HEK293 (cell line): ENCODE measurements around the gene OMD.

Source experiments
- CTCF ChIA-PET: fragments of 350-600 bp; formaldehyde crosslinking; extraction: SDS; loops from one replicate; lab custom pipeline; 2021; ENCODE audit warnings: antibody characterized with exemption; lab: Yijun Ruan, JAX
- POLR2A ChIA-PET: fragments of 300-600 bp; formaldehyde crosslinking; extraction: SDS; loops from one replicate; lab custom pipeline; 2020; ENCODE audit warnings: antibody characterized with exemption, inconsistent platforms; lab: Yijun Ruan, JAX
- H3K27ac ChIP-seq: fragments of 200-500 bp; sonication (Bioruptor generic); 2 replicates; pipeline ENCODE4 v1.5.1; 2014; ENCODE audit warnings: low read depth, low read length, control low read depth, inconsistent platforms; ENCODE audit errors: extremely low read depth
- H3K36me3 ChIP-seq, 2 experiments: fragments of 200-500 bp in 1 of 2; sonication (Bioruptor generic) in 1 of 2; 1 replicate in 1 of 2; 2 replicates in 1 of 2; pipeline ENCODE4 v1.5.1; 2014 to 2017; ENCODE audit warnings: inconsistent platforms in 2 of 2, low read length in 2 of 2; ENCODE audit not compliant: control insufficient read depth in 2 of 2, insufficient read depth in 1 of 2
- H3K4me1 ChIP-seq: fragments of 200-500 bp; sonication (Bioruptor generic); 2 replicates; pipeline ENCODE4 v1.5.1; 2014; ENCODE audit warnings: mild to moderate bottlenecking, low read length, inconsistent platforms; ENCODE audit not compliant: control insufficient read depth, insufficient read depth
- H3K4me3 ChIP-seq: 2 replicates; pipeline ENCODE4 v1.5.1; 2011; ENCODE audit warnings: low read depth, mild to moderate bottlenecking, control low read depth, low read length, moderate library complexity
- H3K9me3 ChIP-seq: fragments of 200-500 bp; sonication (Bioruptor generic); 2 replicates; pipeline ENCODE4 v1.5.1; 2014; ENCODE audit warnings: low read depth, low read length, inconsistent platforms; ENCODE audit not compliant: control insufficient read depth, insufficient read depth
- KLF1 ChIP-seq: fragments of 450-650 bp; formaldehyde crosslinking; IDR thresholded peaks from 2 replicates; pipeline ENCODE4 v1.5.1; 2016; ENCODE audit warnings: missing biosample characterization, missing genetic modification characterization
- KLF7 ChIP-seq: fragments of 450-650 bp; formaldehyde crosslinking; IDR thresholded peaks from 2 replicates; pipeline ENCODE4 v1.5.1; 2016; ENCODE audit warnings: missing biosample characterization, missing genetic modification characterization, borderline replicate concordance
- MYNN ChIP-seq: fragments of 450-650 bp; formaldehyde crosslinking; IDR thresholded peaks from 2 replicates; pipeline ENCODE4 v1.5.1; 2016; ENCODE audit warnings: missing biosample characterization, missing genetic modification characterization, borderline replicate concordance
- OSR2 ChIP-seq: fragments of 450-650 bp; formaldehyde crosslinking; IDR thresholded peaks from 2 replicates; pipeline ENCODE4 v1.5.1; 2016; ENCODE audit warnings: missing biosample characterization, missing genetic modification characterization
- ZBTB7A ChIP-seq: fragments of 450-650 bp; formaldehyde crosslinking; IDR thresholded peaks from 2 replicates; pipeline ENCODE4 v1.5.1; 2016; ENCODE audit warnings: low read depth, missing biosample characterization, missing genetic modification characterization
- ZFP3 ChIP-seq: fragments of 450-650 bp; formaldehyde crosslinking; IDR thresholded peaks from 2 replicates; pipeline ENCODE4 v1.5.1; 2016; ENCODE audit warnings: low read depth, missing biosample characterization, missing genetic modification characterization
- ZNF112 ChIP-seq: fragments of 450-650 bp; formaldehyde crosslinking; IDR thresholded peaks from 2 replicates; pipeline ENCODE4 v1.5.0; 2017; ENCODE audit warnings: missing biosample characterization, missing genetic modification characterization
- ZNF138 ChIP-seq: fragments of 450-650 bp; formaldehyde crosslinking; IDR thresholded peaks from 2 replicates; pipeline ENCODE4 v1.5.1; 2016; ENCODE audit warnings: missing biosample characterization, missing genetic modification characterization, borderline replicate concordance
- ZNF146 ChIP-seq: fragments of 450-650 bp; formaldehyde crosslinking; IDR thresholded peaks from 2 replicates; pipeline ENCODE4 v1.5.1; 2016; ENCODE audit warnings: missing biosample characterization, missing genetic modification characterization
- ZNF175 ChIP-seq: fragments of 450-650 bp; formaldehyde crosslinking; IDR thresholded peaks from 2 replicates; pipeline ENCODE4 v1.5.1; 2016; ENCODE audit warnings: missing biosample characterization, missing genetic modification characterization
- ZNF501 ChIP-seq: fragments of 450-650 bp; formaldehyde crosslinking; IDR thresholded peaks from 2 replicates; pipeline ENCODE4 v1.5.1; 2016; ENCODE audit warnings: missing biosample characterization, missing genetic modification characterization
- ZNF560 ChIP-seq: fragments of 450-650 bp; formaldehyde crosslinking; IDR thresholded peaks from 2 replicates; pipeline ENCODE4 v1.5.1; 2017; ENCODE audit warnings: missing biosample characterization, missing genetic modification characterization, borderline replicate concordance
- ZNF571 ChIP-seq: fragments of 450-650 bp; formaldehyde crosslinking; IDR thresholded peaks from 2 replicates; pipeline ENCODE4 v1.5.0; 2017; ENCODE audit warnings: missing biosample characterization, missing genetic modification characterization
- ZNF768 ChIP-seq: fragments of 450-650 bp; formaldehyde crosslinking; IDR thresholded peaks from 2 replicates; pipeline ENCODE4 v1.5.1; 2018; ENCODE audit warnings: missing biosample characterization, mild to moderate bottlenecking, missing genetic modification characterization
- ZSCAN16 ChIP-seq: fragments of 450-650 bp; formaldehyde crosslinking; IDR thresholded peaks from 2 replicates; pipeline ENCODE4 v1.5.1; 2016; ENCODE audit warnings: missing biosample characterization, missing genetic modification characterization
- TF ChIP-seq, protein P1 (sequence below): fragments of 450-650 bp; formaldehyde crosslinking; IDR thresholded peaks from 2 replicates; pipeline ENCODE4; 2016; ENCODE audit warnings: missing biosample characterization, missing genetic modification characterization
- TF ChIP-seq, protein P2 (sequence below): fragments of 450-650 bp; formaldehyde crosslinking; IDR thresholded peaks from 2 replicates; pipeline ENCODE4 v1.5.1; 2016; ENCODE audit warnings: missing biosample characterization, missing genetic modification characterization
- TF ChIP-seq, protein P3 (sequence below): fragments of 450-650 bp; formaldehyde crosslinking; conservative IDR thresholded peaks from 2 replicates; pipeline ENCODE4 v1.5.1; 2016; ENCODE audit warnings: low read depth, missing biosample characterization, missing genetic modification characterization
- TF ChIP-seq, protein P4 (sequence below): fragments of 450-650 bp; formaldehyde crosslinking; IDR thresholded peaks from 2 replicates; pipeline ENCODE4 v1.5.1; 2016; ENCODE audit warnings: missing biosample characterization, missing genetic modification characterization
- TF ChIP-seq, protein P5 (sequence below): fragments of 450-650 bp; formaldehyde crosslinking; IDR thresholded peaks from 2 replicates; pipeline ENCODE4 v1.5.1; 2016; ENCODE audit warnings: missing biosample characterization, missing genetic modification characterization
- TF ChIP-seq, protein P6 (sequence below): fragments of 450-650 bp; formaldehyde crosslinking; IDR thresholded peaks from 2 replicates; pipeline ENCODE4 v1.5.1; 2016; ENCODE audit warnings: missing biosample characterization, missing genetic modification characterization, low read depth
- TF ChIP-seq, protein P7 (sequence below): fragments of 450-650 bp; formaldehyde crosslinking; IDR thresholded peaks from 2 replicates; pipeline ENCODE4 v1.5.1; 2017; ENCODE audit warnings: missing biosample characterization, missing genetic modification characterization
- TF ChIP-seq, protein P8 (sequence below): fragments of 450-650 bp; formaldehyde crosslinking; IDR thresholded peaks from 2 replicates; pipeline ENCODE4 v1.5.1; 2016; ENCODE audit warnings: missing biosample characterization, missing genetic modification characterization

The OMD gene

DNA sequence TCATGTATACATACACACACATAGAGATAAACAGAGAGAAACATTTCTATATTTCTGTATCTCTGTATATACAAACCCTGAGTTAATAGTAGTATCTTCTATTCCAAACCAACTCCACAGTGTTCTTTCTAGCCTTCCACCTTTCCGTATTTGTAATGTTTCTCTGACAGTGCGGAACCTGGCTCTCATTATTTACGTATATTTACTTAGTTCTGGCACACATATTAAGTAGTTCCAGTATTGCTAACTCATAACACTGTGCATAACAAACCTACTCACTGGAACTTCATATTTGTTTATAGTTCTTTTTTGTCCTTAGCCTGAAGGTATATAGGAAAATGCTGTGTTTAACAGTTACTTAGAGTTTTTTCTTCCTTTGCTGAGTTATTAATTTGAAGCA is 26.4 kb downstream of the OMD start (continued):
- TF ChIP-seq, protein P1, sequence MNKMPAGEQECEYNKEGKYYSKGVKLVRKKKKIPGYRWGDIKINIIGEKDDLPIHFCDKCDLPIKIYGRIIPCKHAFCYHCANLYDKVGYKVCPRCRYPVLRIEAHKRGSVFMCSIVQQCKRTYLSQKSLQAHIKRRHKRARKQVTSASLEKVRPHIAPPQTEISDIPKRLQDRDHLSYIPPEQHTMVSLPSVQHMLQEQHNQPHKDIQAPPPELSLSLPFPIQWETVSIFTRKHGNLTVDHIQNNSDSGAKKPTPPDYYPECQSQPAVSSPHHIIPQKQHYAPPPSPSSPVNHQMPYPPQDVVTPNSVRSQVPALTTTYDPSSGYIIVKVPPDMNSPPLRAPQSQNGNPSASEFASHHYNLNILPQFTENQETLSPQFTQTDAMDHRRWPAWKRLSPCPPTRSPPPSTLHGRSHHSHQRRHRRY (tag by site-specific recombination) = no peak
- TF ChIP-seq KLF1 (tag by site-specific recombination) = no peak
- TF ChIP-seq ZNF112 = no peak
- no peak for TF ChIP-seq ZNF571 (tag by site-specific recombination)
- TF ChIP-seq, protein P2, sequence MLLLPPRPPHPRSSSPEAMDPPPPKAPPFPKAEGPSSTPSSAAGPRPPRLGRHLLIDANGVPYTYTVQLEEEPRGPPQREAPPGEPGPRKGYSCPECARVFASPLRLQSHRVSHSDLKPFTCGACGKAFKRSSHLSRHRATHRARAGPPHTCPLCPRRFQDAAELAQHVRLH (tag by site-specific recombination) = no peak
- TF ChIP-seq, protein P3, sequence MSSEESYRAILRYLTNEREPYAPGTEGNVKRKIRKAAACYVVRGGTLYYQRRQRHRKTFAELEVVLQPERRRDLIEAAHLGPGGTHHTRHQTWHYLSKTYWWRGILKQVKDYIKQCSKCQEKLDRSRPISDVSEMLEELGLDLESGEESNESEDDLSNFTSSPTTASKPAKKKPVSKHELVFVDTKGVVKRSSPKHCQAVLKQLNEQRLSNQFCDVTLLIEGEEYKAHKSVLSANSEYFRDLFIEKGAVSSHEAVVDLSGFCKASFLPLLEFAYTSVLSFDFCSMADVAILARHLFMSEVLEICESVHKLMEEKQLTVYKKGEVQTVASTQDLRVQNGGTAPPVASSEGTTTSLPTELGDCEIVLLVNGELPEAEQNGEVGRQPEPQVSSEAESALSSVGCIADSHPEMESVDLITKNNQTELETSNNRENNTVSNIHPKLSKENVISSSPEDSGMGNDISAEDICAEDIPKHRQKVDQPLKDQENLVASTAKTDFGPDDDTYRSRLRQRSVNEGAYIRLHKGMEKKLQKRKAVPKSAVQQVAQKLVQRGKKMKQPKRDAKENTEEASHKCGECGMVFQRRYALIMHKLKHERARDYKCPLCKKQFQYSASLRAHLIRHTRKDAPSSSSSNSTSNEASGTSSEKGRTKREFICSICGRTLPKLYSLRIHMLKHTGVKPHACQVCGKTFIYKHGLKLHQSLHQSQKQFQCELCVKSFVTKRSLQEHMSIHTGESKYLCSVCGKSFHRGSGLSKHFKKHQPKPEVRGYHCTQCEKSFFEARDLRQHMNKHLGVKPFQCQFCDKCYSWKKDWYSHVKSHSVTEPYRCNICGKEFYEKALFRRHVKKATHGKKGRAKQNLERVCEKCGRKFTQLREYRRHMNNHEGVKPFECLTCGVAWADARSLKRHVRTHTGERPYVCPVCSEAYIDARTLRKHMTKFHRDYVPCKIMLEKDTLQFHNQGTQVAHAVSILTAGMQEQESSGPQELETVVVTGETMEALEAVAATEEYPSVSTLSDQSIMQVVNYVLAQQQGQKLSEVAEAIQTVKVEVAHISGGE (tag by site-specific recombination) = no peak
- no peak for TF ChIP-seq KLF7
- TF ChIP-seq OSR2 (tag by site-specific recombination) = no peak
- no peak for TF ChIP-seq ZNF501 (tag by site-specific recombination)
- TF ChIP-seq, protein P4, sequence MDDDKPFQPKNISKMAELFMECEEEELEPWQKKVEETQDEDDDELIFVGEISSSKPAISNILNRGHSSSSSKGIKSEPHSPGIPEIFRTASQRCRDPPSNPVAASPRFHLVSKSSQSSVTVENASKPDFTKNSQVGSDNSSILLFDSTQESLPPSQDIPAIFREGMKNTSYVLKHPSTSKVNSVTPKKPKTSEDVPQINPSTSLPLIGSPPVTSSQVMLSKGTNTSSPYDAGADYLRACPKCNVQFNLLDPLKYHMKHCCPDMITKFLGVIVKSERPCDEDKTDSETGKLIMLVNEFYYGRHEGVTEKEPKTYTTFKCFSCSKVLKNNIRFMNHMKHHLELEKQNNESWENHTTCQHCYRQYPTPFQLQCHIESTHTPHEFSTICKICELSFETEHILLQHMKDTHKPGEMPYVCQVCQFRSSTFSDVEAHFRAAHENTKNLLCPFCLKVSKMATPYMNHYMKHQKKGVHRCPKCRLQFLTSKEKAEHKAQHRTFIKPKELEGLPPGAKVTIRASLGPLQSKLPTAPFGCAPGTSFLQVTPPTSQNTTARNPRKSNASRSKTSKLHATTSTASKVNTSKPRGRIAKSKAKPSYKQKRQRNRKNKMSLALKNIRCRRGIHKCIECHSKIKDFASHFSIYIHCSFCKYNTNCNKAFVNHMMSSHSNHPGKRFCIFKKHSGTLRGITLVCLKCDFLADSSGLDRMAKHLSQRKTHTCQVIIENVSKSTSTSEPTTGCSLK (tag by site-specific recombination) = no peak
- TF ChIP-seq, protein P5, sequence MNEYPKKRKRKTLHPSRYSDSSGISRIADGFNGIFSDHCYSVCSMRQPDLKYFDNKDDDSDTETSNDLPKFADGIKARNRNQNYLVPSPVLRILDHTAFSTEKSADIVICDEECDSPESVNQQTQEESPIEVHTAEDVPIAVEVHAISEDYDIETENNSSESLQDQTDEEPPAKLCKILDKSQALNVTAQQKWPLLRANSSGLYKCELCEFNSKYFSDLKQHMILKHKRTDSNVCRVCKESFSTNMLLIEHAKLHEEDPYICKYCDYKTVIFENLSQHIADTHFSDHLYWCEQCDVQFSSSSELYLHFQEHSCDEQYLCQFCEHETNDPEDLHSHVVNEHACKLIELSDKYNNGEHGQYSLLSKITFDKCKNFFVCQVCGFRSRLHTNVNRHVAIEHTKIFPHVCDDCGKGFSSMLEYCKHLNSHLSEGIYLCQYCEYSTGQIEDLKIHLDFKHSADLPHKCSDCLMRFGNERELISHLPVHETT = no peak
- TF ChIP-seq, protein P6, sequence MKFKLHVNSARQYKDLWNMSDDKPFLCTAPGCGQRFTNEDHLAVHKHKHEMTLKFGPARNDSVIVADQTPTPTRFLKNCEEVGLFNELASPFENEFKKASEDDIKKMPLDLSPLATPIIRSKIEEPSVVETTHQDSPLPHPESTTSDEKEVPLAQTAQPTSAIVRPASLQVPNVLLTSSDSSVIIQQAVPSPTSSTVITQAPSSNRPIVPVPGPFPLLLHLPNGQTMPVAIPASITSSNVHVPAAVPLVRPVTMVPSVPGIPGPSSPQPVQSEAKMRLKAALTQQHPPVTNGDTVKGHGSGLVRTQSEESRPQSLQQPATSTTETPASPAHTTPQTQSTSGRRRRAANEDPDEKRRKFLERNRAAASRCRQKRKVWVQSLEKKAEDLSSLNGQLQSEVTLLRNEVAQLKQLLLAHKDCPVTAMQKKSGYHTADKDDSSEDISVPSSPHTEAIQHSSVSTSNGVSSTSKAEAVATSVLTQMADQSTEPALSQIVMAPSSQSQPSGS = no peak
- no peak for TF ChIP-seq ZNF560 (tag by site-specific recombination)

DNA sequence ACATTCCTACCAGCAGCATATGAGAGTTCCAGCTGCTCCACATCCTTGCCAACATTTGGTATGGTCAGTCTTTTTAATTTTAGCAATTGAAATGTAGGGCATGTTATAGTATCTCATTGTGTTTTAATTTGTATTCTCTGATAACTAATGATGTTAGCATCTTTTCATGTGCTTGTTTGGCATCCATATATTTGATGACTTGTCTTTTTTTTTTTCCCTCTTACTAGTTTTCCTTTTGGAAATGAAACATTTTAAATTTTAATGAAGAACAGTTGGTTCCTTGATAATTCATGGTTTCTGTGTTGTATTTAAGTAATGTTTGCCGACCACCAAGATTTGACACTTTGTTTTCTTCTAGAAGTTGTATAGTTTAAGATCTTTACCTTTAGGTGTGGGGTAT is 28.7 kb downstream of the OMD start:
- CTCF ChIA-PET = no interaction called here
- Histone ChIP-seq H3K4me3 (no peak overlapping the region), H3K27ac (no peak overlapping the region), H3K36me3 (no peaks in the 10 kb centered on the region), H3K9me3 (no peaks in the 10 kb centered on the region), H3K4me1 (no peaks in the 10 kb centered on the region)
- TF ChIP-seq ZSCAN16 (tag by site-specific recombination) (no peak), ZNF138 (tag by site-specific recombination) (no peak), ZNF768 (tag by site-specific recombination) (no peak), ZNF175 (tag by site-specific recombination) (no peak), ZBTB7A (tag by site-specific recombination) (no peak), ZFP3 (tag by site-specific recombination) (no peak), ZNF146 (tag by site-specific recombination) (no peak), MYNN (tag by site-specific recombination) (no peak)
- TF ChIP-seq, protein P7, sequence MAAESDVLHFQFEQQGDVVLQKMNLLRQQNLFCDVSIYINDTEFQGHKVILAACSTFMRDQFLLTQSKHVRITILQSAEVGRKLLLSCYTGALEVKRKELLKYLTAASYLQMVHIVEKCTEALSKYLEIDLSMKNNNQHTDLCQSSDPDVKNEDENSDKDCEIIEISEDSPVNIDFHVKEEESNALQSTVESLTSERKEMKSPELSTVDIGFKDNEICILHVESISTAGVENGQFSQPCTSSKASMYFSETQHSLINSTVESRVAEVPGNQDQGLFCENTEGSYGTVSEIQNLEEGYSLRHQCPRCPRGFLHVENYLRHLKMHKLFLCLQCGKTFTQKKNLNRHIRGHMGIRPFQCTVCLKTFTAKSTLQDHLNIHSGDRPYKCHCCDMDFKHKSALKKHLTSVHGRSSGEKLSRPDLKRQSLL = no peak
- TF ChIP-seq, protein P8, sequence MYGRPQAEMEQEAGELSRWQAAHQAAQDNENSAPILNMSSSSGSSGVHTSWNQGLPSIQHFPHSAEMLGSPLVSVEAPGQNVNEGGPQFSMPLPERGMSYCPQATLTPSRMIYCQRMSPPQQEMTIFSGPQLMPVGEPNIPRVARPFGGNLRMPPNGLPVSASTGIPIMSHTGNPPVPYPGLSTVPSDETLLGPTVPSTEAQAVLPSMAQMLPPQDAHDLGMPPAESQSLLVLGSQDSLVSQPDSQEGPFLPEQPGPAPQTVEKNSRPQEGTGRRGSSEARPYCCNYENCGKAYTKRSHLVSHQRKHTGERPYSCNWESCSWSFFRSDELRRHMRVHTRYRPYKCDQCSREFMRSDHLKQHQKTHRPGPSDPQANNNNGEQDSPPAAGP (tag by site-specific recombination) = no peak
- TF ChIP-seq, protein P6 = no peak
- POLR2A ChIA-PET = no interaction called here
